Left ventricle myocardium inferior (tissue), 1 donor: ENCODE measurements around the gene TNPO1. TPM values are rescaled to one million over a fixed set of nuclear protein-coding genes. Genes with fewer than 3 reads are reported as not detected.
A peak's percentile ranks its signal among the peaks of the same experiment; 100 is the strongest.

Source experiments
- DNase-seq: peaks from one replicate; pipeline ENCODE4 v3.0.0-alpha.2; 2020
- H3K27ac ChIP-seq: fragments of 200-600 bp; replicated peaks from 2 replicates; pipeline ENCODE4 v1.8.0; 2021
- H3K27me3 ChIP-seq: fragments of 200-600 bp; 2 replicates; pipeline ENCODE4 v1.8.0; 2021; ENCODE audit warnings: low read depth
- H3K36me3 ChIP-seq: fragments of 200-600 bp; 2 replicates; pipeline ENCODE4 v1.8.0; 2021
- H3K4me1 ChIP-seq: fragments of 200-600 bp; 2 replicates; pipeline ENCODE4 v1.8.0; 2021
- H3K4me3 ChIP-seq: fragments of 200-600 bp; 2 replicates; pipeline ENCODE4 v1.8.0; 2021; ENCODE audit warnings: mild to moderate bottlenecking, moderate library complexity
- H3K9me3 ChIP-seq: fragments of 200-600 bp; replicated peaks from 2 replicates; pipeline ENCODE4 v1.8.0; 2021
- CTCF ChIP-seq: fragments of 200-600 bp; IDR thresholded peaks from 2 replicates; pipeline ENCODE4 v1.8.0; 2021; ENCODE audit warnings: antibody characterized with exemption, mild to moderate bottlenecking, borderline replicate concordance
- intact Hi-C: fragments of 100-400 bp; cut with micrococcal nuclease; formaldehyde crosslinking; loops from one replicate; pipeline ENCODE4 v1.11.0; 2022
- total RNA-seq: library from RNA; stranded (reverse); fragmentation: NEBNext Ultra II Directional; extraction: Animal tissue kit (Norgen Biotek cat#: 25700); gene quantifications from one replicate; pipeline ENCODE4 v1.2.1, GENCODE V29; 2021
- donor health status: DM: no; HTN: yes; CAD: no; lungs with severe emphysema.

TNPO1 gene
- total RNA-seq, 1 donor from 2014 or later, result 69.8 TPM

- Histone ChIP-seq H3K27ac (no peak overlapping the region), H3K4me3 (peak overlapping the region; percentile 74), H3K9me3 (no peaks in the 10 kb centered on the region), H3K36me3 (no peaks in the 10 kb centered on the region), H3K27me3 (no peaks in the 10 kb centered on the region), H3K4me1 (peaks cover 69% of the 10 kb centered on the region)
- intact Hi-C loops, result loop anchor here (10.0 kb wide), 1 partner anchor 204 kb away; no protein-coding TSS in a partner anchor
- peak; percentile 69 for TF ChIP-seq CTCF
- DNase-seq, result peak; percentile 58
Measured at GRCh38 chr5:72818866-72819534, 2.5 kb downstream of the TNPO1 start.

GRCh38 chr5:72821776-72822175 lies 5.3 kb downstream of the TNPO1 start:
- DNase-seq, result no peak
- no peak overlapping the region for H3K27ac ChIP-seq
- no peak overlapping the region for H3K4me3 ChIP-seq
- H3K36me3 ChIP-seq, result no peaks in the 10 kb centered on the region
- peaks cover 57% of the 10 kb centered on the region for H3K4me1 ChIP-seq
- no peak for TF ChIP-seq CTCF
- intact Hi-C loops, result no loop called here
- H3K9me3 ChIP-seq, result no peaks in the 10 kb centered on the region
- H3K27me3 ChIP-seq, result no peaks in the 10 kb centered on the region

DNA sequence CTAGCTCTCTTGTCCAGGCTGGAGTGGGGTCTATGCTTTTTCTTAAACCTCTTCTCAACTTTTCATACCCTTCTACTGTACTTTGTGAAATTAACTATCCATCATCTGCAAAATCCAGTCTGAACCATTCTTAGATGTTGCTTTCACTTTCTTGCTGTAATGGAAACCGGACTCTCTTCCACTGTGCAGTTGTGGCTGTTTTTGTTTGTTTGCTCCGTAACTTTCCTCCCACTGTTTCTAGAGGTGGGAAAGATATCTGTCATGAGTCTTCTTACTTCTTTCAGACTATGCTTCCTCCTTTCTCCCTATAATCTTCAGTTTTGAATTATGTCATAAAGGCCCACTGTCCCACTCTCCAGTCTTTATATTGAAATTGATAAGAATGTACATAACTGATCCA lies 6.5 kb downstream of the TNPO1 start:
- Histone ChIP-seq H3K4me1 (peaks cover 47% of the 10 kb centered on the region), H3K9me3 (no peaks in the 10 kb centered on the region), H3K36me3 (no peaks in the 10 kb centered on the region), H3K4me3 (no peak overlapping the region), H3K27me3 (no peaks in the 10 kb centered on the region), H3K27ac (no peak overlapping the region)
- no peak for DNase-seq
- intact Hi-C loops, result no loop called here
- TF ChIP-seq CTCF, result no peak

DNA sequence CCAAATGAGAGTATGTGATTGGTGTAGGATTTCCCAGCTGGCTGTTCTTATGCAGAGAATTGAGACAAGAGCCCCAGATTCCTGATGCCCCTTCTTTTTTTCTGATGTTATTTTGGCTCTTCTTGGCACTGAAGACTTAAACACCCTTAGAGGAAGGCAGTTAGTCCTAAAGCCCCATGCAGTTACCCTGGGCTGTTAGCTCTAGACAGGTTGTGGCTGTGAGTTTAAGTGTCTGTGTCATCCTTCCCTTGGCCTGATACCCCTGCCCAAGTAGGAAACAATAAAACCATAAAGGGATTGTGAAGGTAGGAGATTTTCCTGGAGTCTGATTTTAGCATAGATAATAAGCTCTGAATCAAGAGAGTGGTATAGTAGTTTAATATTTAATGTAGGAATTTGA lies 13.2 kb downstream of the TNPO1 start:
- H3K4me1 ChIP-seq, result peaks cover 25% of the 10 kb centered on the region

DNA sequence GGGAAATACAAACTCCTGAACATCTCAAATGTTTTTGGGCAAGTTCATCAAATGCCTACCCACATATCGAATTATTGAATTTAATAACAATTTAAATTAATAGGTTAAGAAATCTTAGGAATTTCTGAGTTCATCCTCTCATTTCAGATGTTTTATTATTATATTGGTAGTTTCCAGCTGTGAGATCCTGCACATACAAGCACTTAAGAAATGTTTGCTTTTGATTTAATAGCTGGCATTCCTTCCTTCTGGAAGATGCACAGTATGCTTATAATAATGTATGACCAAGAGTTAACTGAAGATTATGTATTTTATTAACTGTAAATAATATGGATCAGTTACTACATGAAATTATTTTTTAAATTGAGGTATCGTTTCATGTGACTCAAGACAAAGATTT lies 13.9 kb downstream of the TNPO1 start:
- TF ChIP-seq CTCF, result no peak

More for the DNA sequence above, 13.2 kb downstream of the TNPO1 start:
- TF ChIP-seq CTCF, result no peak
- no peak for DNase-seq
- Histone ChIP-seq H3K36me3 (no peaks in the 10 kb centered on the region), H3K4me3 (no peak overlapping the region), H3K9me3 (no peaks in the 10 kb centered on the region), H3K27me3 (no peaks in the 10 kb centered on the region), H3K27ac (no peak overlapping the region)
- intact Hi-C loops, result no loop called here

More for the DNA sequence above, 13.9 kb downstream of the TNPO1 start:
- H3K27ac ChIP-seq, result no peak overlapping the region
- H3K36me3 ChIP-seq, result no peaks in the 10 kb centered on the region
- no peak overlapping the region for H3K4me3 ChIP-seq
- intact Hi-C loops, result no loop called here
- H3K4me1 ChIP-seq, result peaks cover 25% of the 10 kb centered on the region
- H3K27me3 ChIP-seq, result no peaks in the 10 kb centered on the region
- DNase-seq, result no peak
- H3K9me3 ChIP-seq, result no peaks in the 10 kb centered on the region
